ENCODE measurements around the gene ZNF90. TPM values are rescaled to one million over a fixed set of nuclear protein-coding genes. Genes with fewer than 3 reads are reported as not detected.

ZNF90 gene
- total and polyA plus RNA-seq, 4 donors: 0.13 to 1.8 (median 0.17) TPM

GRCh38 chr19:20078581-20079031, 806 bp downstream of the ZNF90 start:
- Histone ChIP-seq H3K36me3 (ENCODE audit: control insufficient read depth in 4 of 4, insufficient read depth in 3 of 4, low read depth in 1 of 4, low read length in 3 of 4) (no peaks in the 10 kb centered on the region), H3K9ac (ENCODE audit: low read depth in 1 of 2, low read length in 2 of 2) (no peak overlapping the region), H3K27me3 (ENCODE audit: control insufficient read depth in 4 of 4, insufficient read depth in 4 of 4, low read length in 3 of 4) (peaks cover 0 to 4% (median 0%) of the 10 kb centered on the region in 4 donors), H3K4me1 (ENCODE audit: control insufficient read depth in 4 of 4, insufficient read depth in 4 of 4, low read length in 3 of 4) (no peaks in the 10 kb centered on the region), H3K4me3 (ENCODE audit: low read depth in 1 of 3, low read length in 3 of 3) (peak overlapping the region; percentile 13 to 67 (median 32)), H3K9me3 (ENCODE audit: control insufficient read depth in 4 of 4, low read length in 3 of 4) (peaks cover 3 to 27% (median 8%) of the 10 kb centered on the region in 4 donors), H3K27ac (ENCODE audit: low read depth in 1 of 2, low read length in 2 of 2) (no peak overlapping the region)
- WGBS: 3% methylated on average over 19 of the region's 19 CpGs
- DNase-seq (ENCODE audit: low spot score): peak; percentile 37
- TF ChIP-seq REST (IDR thresholded peaks at IDR 0.05): no peak
- no peak for TF ChIP-seq TAF1 (conservative IDR thresholded peaks at IDR 0.05)
- no peak for TF ChIP-seq FOXA1 (IDR thresholded peaks at IDR 0.05)
- no peak for TF ChIP-seq RXRA (IDR thresholded peaks at IDR 0.05)
- TF ChIP-seq NR2F2 (IDR thresholded peaks at IDR 0.05): no peak
- TF ChIP-seq ZBTB33 (IDR thresholded peaks at IDR 0.05): no peak
- no peak for TF ChIP-seq RAD21 (IDR thresholded peaks at IDR 0.05)

- Histone ChIP-seq H3K27ac (ENCODE audit: low read depth in 1 of 2, low read length in 2 of 2) (no peak overlapping the region), H3K36me3 (ENCODE audit: control insufficient read depth in 4 of 4, insufficient read depth in 3 of 4, low read depth in 1 of 4, low read length in 3 of 4) (no peaks in the 10 kb centered on the region), H3K9ac (ENCODE audit: low read depth in 1 of 2, low read length in 2 of 2) (no peak overlapping the region), H3K4me1 (ENCODE audit: control insufficient read depth in 4 of 4, insufficient read depth in 4 of 4, low read length in 3 of 4) (no peaks in the 10 kb centered on the region), H3K27me3 (ENCODE audit: control insufficient read depth in 4 of 4, insufficient read depth in 4 of 4, low read length in 3 of 4) (peaks cover 0 to 4% (median 0%) of the 10 kb centered on the region in 4 donors), H3K4me3 (ENCODE audit: low read depth in 1 of 3, low read length in 3 of 3) (no peak overlapping the region), H3K9me3 (ENCODE audit: control insufficient read depth in 4 of 4, low read length in 3 of 4) (peaks cover 3 to 19% (median 8%) of the 10 kb centered on the region in 4 donors)
- DNase-seq (ENCODE audit: low spot score): no peak
- WGBS: 46% methylated on average over 8 of the region's 8 CpGs
- TF ChIP-seq JUND (IDR thresholded peaks at IDR 0.05) (no peak), SP1 (IDR thresholded peaks at IDR 0.05) (no peak), GABPA (IDR thresholded peaks at IDR 0.05 in 1 of 2, conservative IDR thresholded peaks at IDR 0.05 in 1 of 2) (no peak), FOXA2 (IDR thresholded peaks at IDR 0.05) (no peak), RXRA (IDR thresholded peaks at IDR 0.05) (no peak), TAF1 (conservative IDR thresholded peaks at IDR 0.05) (no peak), YY1 (IDR thresholded peaks at IDR 0.05) (no peak), HNF4G (IDR thresholded peaks at IDR 0.05) (no peak), REST (IDR thresholded peaks at IDR 0.05) (no peak)
These were observed 1.7 kb downstream of the ZNF90 start for GRCh38 chr19:20079476-20079875.
